Testis (tissue), 2 donors: ENCODE measurements around the gene CCDC9.

ENCODE experiments used
- POLR2A ChIP-seq: fragments of 450-650 bp; IDR thresholded peaks from one replicate; pipeline ENCODE4 v1.6.1; 2017; ENCODE audit warnings: antibody characterized with exemption, mild to moderate bottlenecking, moderate library complexity
- TF ChIP-seq, protein P1 (sequence below), 3 experiments: fragments of 450-650 bp in 2 of 3; fragments of 200-600 bp in 1 of 3; sonication (generic) in 1 of 3; IDR thresholded peaks; one replicate each; pipeline ENCODE4 v1.5.1; 2016 to 2019; ENCODE audit warnings: antibody characterized with exemption in 3 of 3, mild to moderate bottlenecking in 2 of 3, moderate library complexity in 1 of 3

- no peak for TF ChIP-seq POLR2A
- TF ChIP-seq, protein P1, sequence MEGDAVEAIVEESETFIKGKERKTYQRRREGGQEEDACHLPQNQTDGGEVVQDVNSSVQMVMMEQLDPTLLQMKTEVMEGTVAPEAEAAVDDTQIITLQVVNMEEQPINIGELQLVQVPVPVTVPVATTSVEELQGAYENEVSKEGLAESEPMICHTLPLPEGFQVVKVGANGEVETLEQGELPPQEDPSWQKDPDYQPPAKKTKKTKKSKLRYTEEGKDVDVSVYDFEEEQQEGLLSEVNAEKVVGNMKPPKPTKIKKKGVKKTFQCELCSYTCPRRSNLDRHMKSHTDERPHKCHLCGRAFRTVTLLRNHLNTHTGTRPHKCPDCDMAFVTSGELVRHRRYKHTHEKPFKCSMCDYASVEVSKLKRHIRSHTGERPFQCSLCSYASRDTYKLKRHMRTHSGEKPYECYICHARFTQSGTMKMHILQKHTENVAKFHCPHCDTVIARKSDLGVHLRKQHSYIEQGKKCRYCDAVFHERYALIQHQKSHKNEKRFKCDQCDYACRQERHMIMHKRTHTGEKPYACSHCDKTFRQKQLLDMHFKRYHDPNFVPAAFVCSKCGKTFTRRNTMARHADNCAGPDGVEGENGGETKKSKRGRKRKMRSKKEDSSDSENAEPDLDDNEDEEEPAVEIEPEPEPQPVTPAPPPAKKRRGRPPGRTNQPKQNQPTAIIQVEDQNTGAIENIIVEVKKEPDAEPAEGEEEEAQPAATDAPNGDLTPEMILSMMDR (IDR thresholded peaks at IDR 0.05): no peak
Measured at GRCh38 chr19:47271949-47272348, 15.6 kb downstream of the CCDC9 start.
